Measurements from ENCODE around the gene LTO1.
"Not testable (repeated sequence)": the region's sequence is repeated elsewhere in the genome, so short reads cannot be mapped to it uniquely, and the experiment has no call there.

Gene LTO1

DNA sequence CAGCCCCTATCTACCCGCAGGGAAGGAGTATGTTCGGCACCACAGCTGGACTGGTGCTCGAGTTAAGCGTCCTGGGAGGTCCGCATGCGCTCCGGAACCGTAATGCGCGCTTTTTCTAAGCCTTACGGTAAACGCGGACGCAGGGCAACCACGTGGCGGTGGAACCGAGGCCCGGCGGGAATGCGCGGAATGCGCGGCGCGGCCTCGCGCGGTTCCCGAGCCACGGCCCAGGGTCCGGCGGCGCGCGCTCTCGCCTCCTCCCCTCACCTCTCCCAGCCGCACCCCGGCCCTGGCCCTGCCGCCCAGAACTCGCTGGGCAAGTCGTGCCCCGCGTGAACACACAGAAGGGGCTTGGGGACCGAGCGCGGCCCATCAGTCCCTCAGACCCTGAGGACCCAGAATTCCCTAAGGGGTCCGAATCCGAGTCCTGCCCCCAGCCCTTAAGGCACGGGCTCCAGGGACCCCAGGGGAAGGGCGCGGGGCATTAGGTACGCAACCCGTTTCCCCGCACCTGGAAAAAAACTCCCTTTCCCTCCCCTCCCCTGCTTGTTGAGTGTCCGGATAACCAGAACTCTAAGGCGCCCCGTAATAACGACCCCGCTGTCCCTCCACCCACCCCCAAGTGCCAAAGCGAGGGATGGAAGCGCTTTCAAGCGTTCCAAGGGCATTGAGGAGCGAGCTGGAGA is 38.5 kb downstream of the LTO1 start:
- peak in 41 of 58 donors; percentile 10 to 76 (median 36) for DNase-seq

DNA sequence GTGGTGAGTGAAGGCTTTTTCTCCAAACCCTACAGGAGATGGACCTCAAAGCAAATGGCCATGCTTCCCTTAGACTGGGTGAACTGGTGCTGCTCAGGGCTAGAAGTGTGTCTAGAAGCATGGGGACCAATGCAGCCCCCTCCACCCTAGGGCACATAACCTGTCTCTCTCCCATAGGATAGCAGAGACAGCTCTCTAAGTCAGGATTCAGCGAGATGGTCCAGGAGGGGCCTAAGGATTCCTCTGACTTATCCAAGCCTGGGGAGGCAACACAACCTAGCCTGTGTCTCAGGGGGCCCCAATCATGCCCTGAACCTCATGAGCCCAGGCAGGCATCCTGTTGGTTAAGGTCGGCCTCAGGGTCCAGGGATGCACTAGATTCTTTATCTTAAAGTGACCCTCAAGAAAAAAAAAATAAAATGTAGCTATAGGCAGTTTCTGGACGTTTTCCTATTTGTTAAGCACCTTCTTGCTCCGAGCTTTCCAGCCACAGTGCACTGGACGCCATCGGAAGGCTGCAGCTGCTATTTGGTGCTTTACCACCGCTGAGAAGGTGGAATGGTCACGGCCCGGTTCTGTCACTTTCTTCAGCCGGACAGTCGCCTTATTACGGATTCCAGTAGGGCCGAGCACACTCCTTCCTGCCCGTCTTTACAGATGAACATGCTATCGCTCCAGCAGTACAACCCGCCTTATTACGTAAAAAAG is 39.2 kb downstream of the LTO1 start:
- DNase-seq, result no peak

DNA sequence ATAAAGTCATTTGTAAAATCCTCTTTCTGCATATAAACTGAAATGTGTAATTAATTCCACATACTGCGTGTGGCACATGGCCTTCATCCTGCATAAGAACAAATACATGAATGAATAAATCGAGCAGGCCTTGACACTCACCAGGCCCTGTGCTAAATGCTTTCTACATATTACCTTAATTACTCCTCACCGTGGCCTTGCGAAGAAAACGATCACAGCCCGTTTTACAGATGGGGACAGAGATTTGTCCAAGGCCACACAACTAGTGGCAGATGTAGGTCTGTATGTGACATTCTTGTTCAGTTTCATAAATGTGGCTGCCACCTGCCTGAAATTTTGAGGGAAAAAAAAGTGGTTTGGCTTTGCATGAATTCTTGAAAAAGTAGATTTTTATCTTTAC is 40.0 kb downstream of the LTO1 start:
- DNase-seq, result no peak

- no peak for DNase-seq
These were observed 40.6 kb downstream of the LTO1 start for GRCh38 chr11:69634590-69634989.

DNA sequence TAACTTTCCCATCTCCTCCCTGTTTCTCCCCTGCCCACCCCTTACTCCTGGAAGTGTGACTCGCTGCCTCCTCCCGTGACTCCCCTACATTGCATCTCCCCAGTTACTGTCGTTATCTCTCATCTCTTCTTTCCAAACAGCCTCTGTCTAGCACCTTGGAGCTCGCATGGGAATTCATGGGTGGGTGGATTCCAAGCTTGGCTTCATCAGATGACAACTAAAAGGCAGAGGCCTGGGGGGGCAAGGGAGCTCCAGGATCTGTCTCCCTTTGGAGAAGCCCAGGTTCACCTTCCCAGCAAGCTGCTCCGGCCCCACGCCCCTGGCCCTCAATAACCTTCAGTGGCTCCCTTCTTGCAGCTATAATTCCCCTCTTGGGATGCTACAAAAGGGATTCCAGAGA is 41.1 kb downstream of the LTO1 start:
- no peak for DNase-seq

GRCh38 chr11:69632900-69633299 is 42.3 kb downstream of the LTO1 start:
- no peak for DNase-seq

GRCh38 chr11:69630424-69630823 is 44.7 kb downstream of the LTO1 start:
- no peak for DNase-seq

- DNase-seq, result no peak
These were observed 45.1 kb downstream of the LTO1 start for GRCh38 chr11:69630017-69630416.

DNA sequence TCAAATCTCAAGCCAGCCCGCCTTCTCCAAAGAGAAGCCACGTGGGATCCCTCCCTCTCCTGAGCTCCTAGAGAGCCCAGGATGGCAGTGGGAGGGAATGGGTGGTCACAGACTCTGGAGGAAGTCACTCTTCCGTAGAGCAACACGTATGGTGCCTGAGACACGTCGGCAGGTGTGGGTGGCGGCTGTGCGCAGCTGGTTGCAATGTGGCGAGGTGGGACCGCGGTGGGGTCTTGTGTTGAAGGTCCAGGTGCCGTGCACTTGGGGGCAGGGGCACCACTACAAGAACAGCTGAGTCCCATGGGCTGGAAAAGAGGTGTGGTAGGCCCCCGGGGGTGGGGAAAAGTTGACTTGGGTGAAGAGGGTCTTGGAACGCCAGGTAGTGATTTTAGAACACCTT is 47.6 kb downstream of the LTO1 start:
- DNase-seq, result no peak

- DNase-seq, result no peak
These were observed 49.7 kb downstream of the LTO1 start for GRCh38 chr11:69625476-69625875.

DNA sequence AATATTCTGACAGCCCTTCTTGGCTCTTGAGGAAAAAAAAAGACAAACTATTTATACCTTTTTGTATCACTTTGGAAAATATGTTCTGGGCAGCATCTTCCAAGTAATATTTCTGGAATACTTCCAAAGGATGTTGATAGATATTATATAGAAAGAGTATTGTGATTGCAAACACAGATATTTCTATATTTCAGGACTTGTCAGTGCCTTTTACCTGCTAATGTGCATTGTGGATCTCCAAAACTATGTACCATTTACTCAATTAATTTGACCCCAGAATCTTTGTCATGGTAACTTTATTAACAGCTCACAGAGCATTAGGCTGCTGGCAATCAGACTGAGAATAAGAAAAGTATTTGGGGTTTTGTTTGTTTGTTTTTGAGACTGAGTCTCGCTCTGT is 50.9 kb downstream of the LTO1 start:
- no peak for DNase-seq

- DNase-seq, result not testable (repeated sequence)
These were observed 53.0 kb downstream of the LTO1 start for GRCh38 chr11:69622097-69622681.

GRCh38 chr11:69620683-69621290 is 54.4 kb downstream of the LTO1 start:
- no peak for DNase-seq

- no peak for DNase-seq
These were observed 56.9 kb downstream of the LTO1 start for GRCh38 chr11:69618237-69618636.

GRCh38 chr11:69617682-69618081 is 57.5 kb downstream of the LTO1 start:
- DNase-seq, result no peak

- no peak for DNase-seq
These were observed 57.9 kb downstream of the LTO1 start for GRCh38 chr11:69617220-69617619.
